ENCODE results near the gene EGLN2.
"Not testable (repeated sequence)": the region's sequence is repeated elsewhere in the genome, so short reads cannot be mapped to it uniquely, and the experiment has no call there.

Gene EGLN2

GRCh38 chr19:40763963-40764362 is 35.0 kb upstream of the EGLN2 start:
- no peaks in the 10 kb centered on the region for H4K20me1 ChIP-seq (ENCODE audit: insufficient read depth, low read length)

GRCh38 chr19:40766385-40766784 is 32.6 kb upstream of the EGLN2 start:
- not testable (repeated sequence) for H2AFZ ChIP-seq (ENCODE audit: low read length); H4K20me1 ChIP-seq (ENCODE audit: insufficient read depth, low read length); H3K9me2 ChIP-seq (ENCODE audit: low read depth, low read length); H3K4me2 ChIP-seq (ENCODE audit: low read length); H3K9ac ChIP-seq (ENCODE audit: low read length); H3K4me1 ChIP-seq (ENCODE audit: insufficient read depth, low read length, severe bottlenecking); H3K4me3 ChIP-seq (ENCODE audit: low read depth, low read length, poor library complexity, severe bottlenecking); H3K79me2 ChIP-seq (ENCODE audit: insufficient read depth, low read length); H3K27me3 ChIP-seq (ENCODE audit: insufficient read depth, low read length); H3K9me3 ChIP-seq (ENCODE audit: low read length); H3F3A ChIP-seq (ENCODE audit: insufficient read depth, low read length); H3K27ac ChIP-seq (ENCODE audit: low read depth, low read length, poor library complexity, severe bottlenecking)
- H3K36me3 ChIP-seq (ENCODE audit: insufficient read depth, low read length) = peaks cover 76% of the 10 kb centered on the region

More at GRCh38 chr19:40763963-40764362, 35.0 kb upstream of the EGLN2 start:
- no peaks in the 10 kb centered on the region for H3K4me1 ChIP-seq (ENCODE audit: insufficient read depth, low read length, severe bottlenecking)
- H3K9ac ChIP-seq (ENCODE audit: low read length) = no peak overlapping the region
- H3F3A ChIP-seq (ENCODE audit: insufficient read depth, low read length) = no peaks in the 10 kb centered on the region
- H3K9me2 ChIP-seq (ENCODE audit: low read depth, low read length) = no peaks in the 10 kb centered on the region
- no peaks in the 10 kb centered on the region for H3K27me3 ChIP-seq (ENCODE audit: insufficient read depth, low read length)
- no peak overlapping the region for H3K4me2 ChIP-seq (ENCODE audit: low read length)
- H3K4me3 ChIP-seq (ENCODE audit: low read depth, low read length, poor library complexity, severe bottlenecking) = no peak overlapping the region
- TF ChIP-seq CTCF (IDR thresholded peaks at IDR 0.05; ENCODE audit: low read length) = no peak
- no peak for TF ChIP-seq EZH2 (IDR thresholded peaks at IDR 0.05; ENCODE audit: borderline replicate concordance, low read length)
- no peaks in the 10 kb centered on the region for H3K9me3 ChIP-seq (ENCODE audit: low read length)
- H2AFZ ChIP-seq (ENCODE audit: low read length) = no peak overlapping the region
- no peak overlapping the region for H3K27ac ChIP-seq (ENCODE audit: low read depth, low read length, poor library complexity, severe bottlenecking)
- peaks cover 93% of the 10 kb centered on the region for H3K36me3 ChIP-seq (ENCODE audit: insufficient read depth, low read length)
- H3K79me2 ChIP-seq (ENCODE audit: insufficient read depth, low read length) = no peaks in the 10 kb centered on the region

- Histone ChIP-seq H3K4me2 (ENCODE audit: low read length) (no peak overlapping the region), H3K4me3 (ENCODE audit: low read depth, low read length, poor library complexity, severe bottlenecking) (no peak overlapping the region), H3K9me3 (ENCODE audit: low read length) (no peaks in the 10 kb centered on the region), H3F3A (ENCODE audit: insufficient read depth, low read length) (no peaks in the 10 kb centered on the region; the same call in 1 of the 2 replicates), H3K36me3 (ENCODE audit: insufficient read depth, low read length) (peaks cover 58% of the 10 kb centered on the region), H4K20me1 (ENCODE audit: insufficient read depth, low read length) (no peaks in the 10 kb centered on the region), H3K79me2 (ENCODE audit: insufficient read depth, low read length) (no peaks in the 10 kb centered on the region), H3K9me2 (ENCODE audit: low read depth, low read length) (no peaks in the 10 kb centered on the region), H2AFZ (ENCODE audit: low read length) (no peak overlapping the region), H3K4me1 (ENCODE audit: insufficient read depth, low read length, severe bottlenecking) (peaks cover 10% of the 10 kb centered on the region), H3K9ac (ENCODE audit: low read length) (no peak overlapping the region), H3K27me3 (ENCODE audit: insufficient read depth, low read length) (no peaks in the 10 kb centered on the region), H3K27ac (ENCODE audit: low read depth, low read length, poor library complexity, severe bottlenecking) (no peak overlapping the region)
- TF ChIP-seq EZH2 (IDR thresholded peaks at IDR 0.05; ENCODE audit: borderline replicate concordance, low read length) = no peak
- no peak for TF ChIP-seq CTCF (IDR thresholded peaks at IDR 0.05; ENCODE audit: low read length)
Observed at GRCh38 chr19:40768869-40769268, 30.1 kb upstream of the EGLN2 start.

GRCh38 chr19:40771101-40771862 is 27.7 kb upstream of the EGLN2 start:
- not testable (repeated sequence) for H3K27me3 ChIP-seq (ENCODE audit: insufficient read depth, low read length); H3K9me2 ChIP-seq (ENCODE audit: low read depth, low read length); H3K79me2 ChIP-seq (ENCODE audit: insufficient read depth, low read length); H3K4me2 ChIP-seq (ENCODE audit: low read length); H4K20me1 ChIP-seq (ENCODE audit: insufficient read depth, low read length); H3K9ac ChIP-seq (ENCODE audit: low read length); H2AFZ ChIP-seq (ENCODE audit: low read length); H3F3A ChIP-seq (ENCODE audit: insufficient read depth, low read length); H3K4me3 ChIP-seq (ENCODE audit: low read depth, low read length, poor library complexity, severe bottlenecking); H3K9me3 ChIP-seq (ENCODE audit: low read length)
- Histone ChIP-seq H3K27ac (ENCODE audit: low read depth, low read length, poor library complexity, severe bottlenecking) (peak overlapping the region; percentile 61), H3K4me1 (ENCODE audit: insufficient read depth, low read length, severe bottlenecking) (peaks cover 27% of the 10 kb centered on the region), H3K36me3 (ENCODE audit: insufficient read depth, low read length) (peaks cover 37% of the 10 kb centered on the region)
